NCI-H1436 (cell line): ENCODE results near the gene KCNA1.
"Not testable (repeated sequence)": the region's sequence is repeated elsewhere in the genome, so short reads cannot be mapped to it uniquely, and the experiment has no call there.

Experiments used
- DNase-seq: peaks from one replicate; lab custom pipeline; 2025; lab: John Stamatoyannopoulos, UW

KCNA1 gene

GRCh38 chr12:4909734-4910501 is at the start of gene KCNA1:
KCNA1 (plus strand) TSS chr12:4909905; CDS start chr12:4911379, 1,474 bp downstream.
- no peak for DNase-seq

DNA sequence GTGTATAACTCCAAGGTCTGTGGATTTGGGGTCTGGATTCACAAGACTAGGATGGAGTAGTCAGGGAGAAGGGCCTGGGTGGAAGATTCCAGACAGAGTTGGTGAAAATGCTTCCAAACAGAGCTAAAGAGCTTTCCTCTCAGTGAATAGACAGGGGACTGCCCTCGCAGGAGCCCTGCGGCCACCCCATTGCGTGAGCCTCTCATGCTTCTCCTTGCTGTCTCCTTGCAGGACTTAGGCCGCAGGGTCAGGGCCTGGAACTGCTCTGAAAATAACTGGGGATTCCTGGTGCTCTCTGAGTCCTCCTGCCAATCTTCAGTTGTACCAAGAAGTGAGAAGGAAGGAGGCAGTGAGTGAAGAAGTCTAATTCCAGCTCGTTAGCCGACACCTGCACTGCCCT is 49.0 kb upstream of the KCNA1 start:
- no peak for DNase-seq

GRCh38 chr12:4862809-4863208 is 46.9 kb upstream of the KCNA1 start:
- no peak for DNase-seq

- no peak for DNase-seq
Measured at GRCh38 chr12:4864575-4864974, 45.1 kb upstream of the KCNA1 start.

DNA sequence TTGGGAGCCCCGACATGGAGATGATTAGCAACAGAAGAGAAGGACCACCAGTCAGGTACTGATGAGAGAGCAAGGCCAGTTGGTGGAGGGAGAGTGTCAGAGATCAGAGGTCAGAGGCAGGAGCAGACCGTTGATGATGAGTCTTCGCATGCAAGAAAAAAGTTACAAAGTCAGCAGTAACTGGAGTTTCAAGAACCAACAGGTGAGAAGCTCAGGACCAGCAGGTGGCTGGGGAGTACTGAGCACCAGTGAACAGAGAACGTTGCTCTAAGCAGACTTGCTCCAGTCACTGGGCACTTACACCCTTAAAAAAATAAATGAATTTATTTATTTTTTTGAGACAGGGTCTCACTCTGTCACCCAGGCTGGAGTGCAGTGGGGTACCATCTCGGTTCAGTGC is 44.5 kb upstream of the KCNA1 start:
- DNase-seq, result no peak

DNA sequence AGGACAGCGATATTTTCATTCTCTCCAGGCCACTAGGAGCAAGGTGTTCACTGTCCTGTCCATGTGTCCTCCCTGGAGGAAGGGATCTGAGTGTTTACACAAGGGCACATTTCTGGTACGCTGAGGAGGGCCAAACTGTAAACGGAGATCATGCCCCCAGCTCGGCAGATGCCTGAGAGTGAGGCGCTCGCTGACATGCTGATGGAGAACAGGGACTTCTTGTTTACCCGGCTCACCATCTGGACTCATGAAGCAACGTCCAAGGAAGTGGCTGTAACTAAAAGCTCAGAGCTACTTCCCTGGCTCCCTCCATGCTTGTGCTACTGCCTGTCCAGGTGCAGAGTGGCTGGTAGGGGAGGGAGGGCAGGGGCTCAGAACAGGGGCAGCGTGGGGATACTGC is 43.4 kb upstream of the KCNA1 start:
- no peak for DNase-seq

DNA sequence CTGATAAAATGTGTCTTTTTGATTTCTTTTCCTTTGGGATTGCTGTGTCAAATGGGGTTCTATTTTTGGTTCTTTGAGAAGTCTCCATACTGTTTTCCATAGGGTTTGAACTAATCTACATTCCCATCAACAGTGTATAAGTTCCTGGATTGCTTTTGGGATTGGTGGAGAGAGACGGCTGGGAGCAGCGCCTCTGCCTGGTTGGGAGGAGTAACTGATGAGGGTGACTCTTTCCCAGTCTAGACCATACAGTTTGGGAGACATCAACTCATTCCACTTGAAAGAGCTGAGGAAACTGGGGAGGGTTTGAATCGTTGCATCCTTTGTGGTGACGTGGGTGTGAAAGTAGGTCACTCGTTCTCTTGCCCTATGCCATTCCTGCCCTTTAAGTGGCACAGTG is 42.3 kb upstream of the KCNA1 start:
- DNase-seq, result no peak

DNA sequence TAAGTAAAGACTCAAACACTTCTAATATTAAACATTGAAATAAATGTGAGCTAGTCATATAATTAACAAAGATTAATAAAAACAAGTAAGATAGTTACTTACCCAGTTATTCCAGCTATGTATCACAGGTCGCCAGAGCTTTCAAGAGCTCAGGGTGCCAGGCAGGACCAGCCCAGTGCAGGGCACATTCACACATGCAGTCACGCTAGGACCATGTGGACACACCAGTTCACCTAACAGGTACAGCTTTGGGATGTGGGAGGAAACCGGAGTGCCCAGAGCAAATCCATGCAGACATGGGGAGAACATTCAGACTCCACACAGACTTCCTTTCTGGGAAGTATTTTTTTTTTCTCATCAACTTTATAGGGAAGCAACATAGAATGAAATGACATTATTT is 39.3 kb upstream of the KCNA1 start:
- no peak for DNase-seq

GRCh38 chr12:4871514-4871913 is 38.2 kb upstream of the KCNA1 start:
- DNase-seq, result no peak

- DNase-seq, result no peak
Measured at GRCh38 chr12:4873947-4874346, 35.8 kb upstream of the KCNA1 start.

DNA sequence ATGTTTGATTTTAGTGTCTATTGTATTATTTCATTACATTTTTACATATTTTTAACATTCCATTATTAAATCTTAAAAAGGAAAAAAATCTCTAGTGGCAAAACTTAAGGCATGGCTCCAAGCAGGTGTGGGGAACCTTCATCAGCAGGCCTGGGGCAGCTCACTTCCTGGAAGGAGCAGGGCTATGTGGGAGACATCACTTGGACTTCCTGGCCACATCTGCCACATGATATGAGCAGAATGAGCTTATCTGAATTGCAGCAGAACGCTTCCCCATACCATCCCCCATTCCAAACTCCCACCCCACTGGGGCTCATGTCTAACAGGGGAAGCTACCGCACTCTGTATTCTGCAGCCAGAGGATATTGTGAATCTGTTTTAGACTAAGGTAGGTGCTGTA is 35.0 kb upstream of the KCNA1 start:
- no peak for DNase-seq

DNA sequence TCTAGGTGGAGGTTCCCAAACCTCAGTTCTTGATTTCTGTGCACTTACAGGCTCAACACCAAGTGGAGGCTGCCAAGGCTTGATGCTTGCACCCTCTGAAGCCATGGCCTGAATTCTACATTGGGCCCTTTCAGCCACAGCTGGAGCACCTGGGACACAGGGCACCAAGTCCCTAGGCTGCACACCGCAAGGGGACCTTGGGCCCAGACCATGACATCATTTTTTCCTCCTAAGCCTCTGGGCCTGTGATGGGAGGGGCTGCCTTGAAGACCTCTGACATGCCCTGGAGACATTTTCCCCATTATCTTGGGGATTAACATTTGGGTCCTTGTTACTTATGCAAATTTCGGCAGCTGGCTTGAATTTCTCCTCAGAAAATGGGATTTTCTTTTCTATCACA is 30.2 kb upstream of the KCNA1 start:
- not testable (repeated sequence) for DNase-seq

GRCh38 chr12:4881266-4882064 is 28.2 kb upstream of the KCNA1 start:
- no peak for DNase-seq

GRCh38 chr12:4891866-4892265 is 17.8 kb upstream of the KCNA1 start:
- no peak for DNase-seq

DNA sequence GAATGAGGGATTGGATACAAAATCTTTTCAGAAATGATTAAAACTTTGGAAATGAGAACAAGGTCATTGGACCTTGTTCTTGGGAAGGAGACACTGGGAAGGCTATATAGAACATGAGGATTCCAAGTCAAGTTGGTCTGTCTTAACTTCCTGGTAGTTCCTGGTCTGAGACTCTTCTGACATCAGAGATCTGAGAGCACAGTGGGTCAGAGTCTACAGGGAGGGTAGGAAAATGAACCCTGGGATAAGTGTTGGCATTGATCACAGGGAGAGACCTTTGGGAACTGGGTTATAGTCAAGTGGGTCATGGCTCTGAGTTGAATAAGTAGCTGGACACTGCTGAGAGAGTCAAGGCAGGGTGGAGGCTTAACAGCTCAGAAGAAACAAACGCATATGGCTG is 17.3 kb upstream of the KCNA1 start:
- no peak for DNase-seq

- no peak for DNase-seq
Measured at GRCh38 chr12:4894019-4894418, 15.7 kb upstream of the KCNA1 start.

DNA sequence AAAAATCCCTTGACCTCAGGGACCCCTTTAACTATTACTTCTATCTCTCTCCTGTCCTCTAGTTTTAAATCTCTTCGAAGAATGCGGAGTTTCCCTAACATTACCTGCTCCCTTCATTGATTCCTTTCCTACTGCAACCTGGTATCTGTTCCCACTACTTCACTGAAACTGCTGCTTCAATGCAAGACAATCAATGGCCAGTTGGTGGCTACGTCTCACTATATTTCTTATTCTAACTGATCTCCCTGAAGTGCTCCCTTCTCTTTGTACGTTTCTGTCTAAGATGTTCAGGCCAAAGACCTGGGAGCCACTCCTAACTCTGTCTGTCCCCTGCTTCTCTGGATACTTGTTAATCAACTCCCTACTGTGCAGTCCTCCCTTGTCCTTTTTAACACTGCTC is 10.3 kb upstream of the KCNA1 start:
- no peak for DNase-seq

DNA sequence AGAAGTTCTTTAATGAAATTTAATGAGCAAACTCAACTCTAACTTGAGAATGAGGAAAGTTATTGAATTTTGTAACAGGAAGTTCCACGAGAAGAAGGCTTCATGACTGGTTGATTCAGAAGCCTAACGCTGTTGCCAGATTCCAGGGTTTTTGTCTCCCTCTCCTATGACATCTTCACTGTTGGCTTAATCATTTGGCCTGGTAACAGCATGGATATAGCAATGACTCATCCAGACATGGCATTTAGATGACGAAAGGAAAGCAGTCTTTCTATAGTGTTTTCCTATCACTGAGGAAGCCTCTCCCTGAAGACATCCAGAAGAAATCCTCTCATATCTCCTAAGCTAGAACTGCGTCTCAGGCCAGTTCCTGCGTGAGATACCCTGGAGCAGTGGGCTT is 9.4 kb upstream of the KCNA1 start:
- DNase-seq, result no peak

- DNase-seq, result no peak
Measured at GRCh38 chr12:4905316-4905715, 4.4 kb upstream of the KCNA1 start.

GRCh38 chr12:4908684-4909409 is 858 bp upstream of the KCNA1 start:
- peak; percentile 89 for DNase-seq

GRCh38 chr12:4909410-4909733 is 333 bp upstream of the KCNA1 start:
- DNase-seq, result no peak

- DNase-seq, result no peak
Measured at GRCh38 chr12:4910502-4911315, 1.0 kb downstream of the KCNA1 start.
